Right renal cortex interstitium (tissue), 3 donors: ENCODE results near the gene SOD1. TPM values are rescaled to one million over a fixed set of nuclear protein-coding genes. Genes with fewer than 3 reads are reported as not detected.

Experiments used
- DNase-seq, 3 donors: peaks; one replicate each; pipeline ENCODE4 v3.0.0-alpha.2; 2013; ENCODE audit warnings: low read depth in 3 of 3, low spot score in 2 of 3
- polyA plus RNA-seq, 3 donors: library from polyadenylated mRNA; unstranded; fragments of 120-200 nt; gene quantifications; one replicate each; pipeline ENCODE4 v1.2.1, GENCODE V29; 2013; ENCODE audit not compliant: insufficient read length in 3 of 3

The SOD1 gene
- polyA plus RNA-seq, 3 donors, result 298 to 304 (median 298) TPM

- DNase-seq, result no peak
These were observed 19.0 kb downstream of the SOD1 start for GRCh38 chr21:31678478-31678877.

- no peak for DNase-seq
These were observed 23.1 kb downstream of the SOD1 start for GRCh38 chr21:31682620-31683019.

GRCh38 chr21:31683029-31683428 lies 23.5 kb downstream of the SOD1 start:
- no peak for DNase-seq

- DNase-seq, result no peak
These were observed 25.4 kb downstream of the SOD1 start for GRCh38 chr21:31684918-31685317.

GRCh38 chr21:31686272-31686915 lies 26.9 kb downstream of the SOD1 start:
- DNase-seq, result no peak

GRCh38 chr21:31687108-31687507 lies 27.6 kb downstream of the SOD1 start:
- DNase-seq, result no peak

GRCh38 chr21:31688603-31689368 lies 29.3 kb downstream of the SOD1 start:
- DNase-seq, result no peak

GRCh38 chr21:31693222-31693621 lies 33.7 kb downstream of the SOD1 start:
- no peak for DNase-seq

- no peak for DNase-seq
These were observed 36.9 kb downstream of the SOD1 start for GRCh38 chr21:31696424-31696823.

GRCh38 chr21:31698461-31698860 lies 39.0 kb downstream of the SOD1 start:
- DNase-seq, result no peak

GRCh38 chr21:31700040-31700439 lies 40.5 kb downstream of the SOD1 start:
- no peak for DNase-seq

- DNase-seq, result no peak
These were observed 47.1 kb downstream of the SOD1 start for GRCh38 chr21:31706562-31706961.

- no peak for DNase-seq
These were observed 48.0 kb downstream of the SOD1 start for GRCh38 chr21:31707499-31707898.

GRCh38 chr21:31708541-31708940 lies 49.0 kb downstream of the SOD1 start:
- DNase-seq, result no peak

GRCh38 chr21:31710586-31710985 lies 51.1 kb downstream of the SOD1 start:
- no peak for DNase-seq

- no peak for DNase-seq
These were observed 51.8 kb downstream of the SOD1 start for GRCh38 chr21:31711326-31711725.

GRCh38 chr21:31711745-31712285 lies 52.3 kb downstream of the SOD1 start:
- DNase-seq, result no peak

GRCh38 chr21:31713115-31713514 lies 53.6 kb downstream of the SOD1 start:
- DNase-seq, result no peak

- DNase-seq, result no peak
These were observed 54.7 kb downstream of the SOD1 start for GRCh38 chr21:31713973-31714740.

- no peak for DNase-seq
These were observed 55.4 kb downstream of the SOD1 start for GRCh38 chr21:31714741-31715365.

- no peak for DNase-seq
These were observed 56.6 kb downstream of the SOD1 start for GRCh38 chr21:31716106-31716505.
